ENCODE results near the gene PIGN.
A peak's percentile ranks its signal among the peaks of the same experiment; 100 is the strongest.
"Not testable (repeated sequence)": the region's sequence is repeated elsewhere in the genome, so short reads cannot be mapped to it uniquely, and the experiment has no call there.

The PIGN gene

DNA sequence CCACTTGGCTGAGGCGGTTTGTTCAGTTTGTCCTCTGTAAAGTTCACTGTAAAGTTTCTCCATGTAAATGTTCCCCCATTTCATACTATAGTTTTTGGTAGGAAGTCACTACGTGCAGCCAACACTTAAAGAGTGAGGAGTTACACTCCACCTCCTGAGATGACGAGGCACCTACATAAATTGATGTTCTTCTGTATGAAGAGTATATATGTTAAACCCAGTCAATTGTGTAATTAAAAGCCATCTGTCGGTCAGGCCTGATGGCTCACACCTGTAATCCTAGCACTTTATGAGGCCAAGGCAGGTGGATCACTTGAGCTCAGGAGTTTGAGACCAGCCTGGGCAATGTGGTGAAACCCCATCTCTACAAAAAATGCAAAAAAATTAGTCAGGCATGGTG lies 7.6 kb downstream of the PIGN start:
- DNase-seq, result no peak

GRCh38 chr18:62177271-62177670 lies 9.6 kb downstream of the PIGN start:
- no peak for DNase-seq

DNA sequence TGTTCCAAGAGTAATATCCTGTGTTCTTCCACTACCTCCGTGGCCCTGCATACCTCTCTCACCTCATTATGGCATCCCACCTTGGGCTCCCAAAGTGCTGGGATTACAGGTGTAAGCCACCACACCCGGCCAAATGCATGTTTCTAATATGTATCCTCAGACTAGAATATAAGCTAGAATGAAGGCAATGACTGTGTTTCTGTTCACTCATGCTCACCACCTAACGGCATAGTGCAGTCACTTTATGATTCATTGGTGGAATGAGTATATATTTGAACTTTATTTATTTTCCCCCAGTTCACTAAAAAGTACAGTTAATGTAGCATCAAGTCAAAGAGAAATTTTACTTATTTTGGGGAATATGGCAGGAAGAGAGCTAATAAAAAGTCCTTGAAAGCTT lies 11.3 kb downstream of the PIGN start:
- DNase-seq, result no peak

GRCh38 chr18:62172298-62172697 lies 14.6 kb downstream of the PIGN start:
- no peak for DNase-seq

GRCh38 chr18:62170857-62171256 lies 16.0 kb downstream of the PIGN start:
- DNase-seq, result no peak

DNA sequence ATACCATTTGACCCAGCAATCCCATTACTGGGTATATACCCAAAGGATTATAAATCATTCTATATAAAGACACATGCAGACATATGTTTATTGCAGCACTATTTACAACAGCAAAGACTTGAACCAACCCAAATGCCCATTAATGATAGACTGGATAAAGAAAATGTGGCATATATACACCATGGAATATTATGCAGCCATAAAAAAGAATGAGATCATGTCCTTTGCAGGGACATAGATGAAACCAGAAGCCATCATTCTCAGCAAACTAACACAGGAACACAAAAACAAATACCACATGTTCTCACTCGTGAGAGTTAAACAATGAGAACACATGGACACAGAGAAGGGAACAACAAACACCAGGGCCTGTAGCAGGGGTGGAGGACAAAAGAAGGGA lies 20.3 kb downstream of the PIGN start:
- not testable (repeated sequence) for DNase-seq

GRCh38 chr18:62165583-62165982 lies 21.3 kb downstream of the PIGN start:
- DNase-seq, result no peak

DNA sequence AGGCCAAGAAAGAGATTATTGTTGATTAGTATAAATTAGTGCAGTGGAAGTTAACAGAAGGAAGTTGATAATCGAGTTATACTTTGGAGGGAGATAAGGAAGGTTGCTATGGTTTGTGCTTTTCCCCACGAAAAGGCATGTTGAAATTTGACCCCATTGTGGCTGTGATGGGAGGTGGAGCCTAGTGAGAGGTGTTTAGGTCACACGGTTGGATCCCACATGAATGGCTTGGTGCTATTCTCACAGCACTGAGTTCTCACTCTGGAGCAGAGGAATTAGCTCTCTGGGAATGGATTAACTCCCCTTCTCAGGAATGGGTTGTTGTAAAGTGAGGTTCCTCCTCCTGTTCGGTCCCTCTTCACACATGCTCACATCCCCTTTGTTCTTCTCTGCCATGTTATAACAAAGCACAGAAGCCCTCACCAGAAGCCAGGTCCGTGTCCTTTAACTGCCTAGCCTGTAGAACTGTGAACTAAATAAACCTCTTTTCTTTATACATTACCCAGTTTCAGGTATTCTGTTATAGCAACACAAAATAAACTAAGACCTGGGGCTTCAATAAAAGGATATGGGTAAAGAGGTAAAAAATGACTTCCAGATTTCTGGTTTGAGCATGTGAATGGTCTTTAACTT lies 21.9 kb downstream of the PIGN start:
- no peak for DNase-seq

GRCh38 chr18:62164310-62164709 lies 22.5 kb downstream of the PIGN start:
- no peak for DNase-seq

GRCh38 chr18:62157843-62158242 lies 29.0 kb downstream of the PIGN start:
- no peak for DNase-seq

- DNase-seq, result no peak
Observed at GRCh38 chr18:62152844-62153243, 34.0 kb downstream of the PIGN start.

- DNase-seq, result no peak
Observed at GRCh38 chr18:62151068-62151771, 35.6 kb downstream of the PIGN start.

GRCh38 chr18:62144338-62144737 lies 42.5 kb downstream of the PIGN start:
- DNase-seq, result no peak

- no peak for DNase-seq
Observed at GRCh38 chr18:62140259-62140658, 46.6 kb downstream of the PIGN start.

DNA sequence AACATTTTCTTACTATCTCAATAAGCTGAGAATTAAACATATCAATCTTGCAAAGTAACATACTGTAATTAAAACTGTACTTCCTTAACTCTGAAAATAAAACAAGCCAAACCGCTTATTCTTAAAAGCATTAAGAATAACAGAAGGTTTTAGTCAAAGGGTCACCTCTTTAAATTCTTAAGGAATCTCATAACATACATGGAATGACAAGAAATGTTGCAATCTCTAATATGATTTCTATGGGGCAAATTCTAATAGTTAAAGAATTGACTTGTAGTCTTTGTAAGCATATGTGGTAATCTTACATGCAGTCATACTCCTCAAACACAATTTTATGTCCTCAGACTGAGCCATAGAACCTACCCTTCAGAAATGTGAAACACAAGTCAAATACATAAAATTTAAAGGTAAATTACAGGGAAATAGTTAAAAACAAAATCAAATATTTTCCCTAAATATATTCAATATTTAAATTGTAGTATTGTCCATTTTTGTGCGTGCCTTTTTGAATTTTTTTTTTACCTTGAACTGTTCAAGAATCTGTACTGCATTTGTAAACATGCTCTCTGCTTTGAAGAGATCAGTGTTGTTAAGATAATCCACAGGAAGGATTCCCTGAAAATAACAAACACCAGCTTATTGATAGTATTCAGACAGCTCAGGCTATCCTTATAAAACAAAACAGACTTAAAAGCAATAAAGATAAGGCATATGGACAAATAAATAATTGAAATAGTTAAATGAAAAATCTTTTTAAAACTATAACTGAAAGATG lies 48.2 kb downstream of the PIGN start:
- DNase-seq, result no peak

- peak; percentile 45 for DNase-seq
Observed at GRCh38 chr18:62131301-62131909, 55.5 kb downstream of the PIGN start.

DNA sequence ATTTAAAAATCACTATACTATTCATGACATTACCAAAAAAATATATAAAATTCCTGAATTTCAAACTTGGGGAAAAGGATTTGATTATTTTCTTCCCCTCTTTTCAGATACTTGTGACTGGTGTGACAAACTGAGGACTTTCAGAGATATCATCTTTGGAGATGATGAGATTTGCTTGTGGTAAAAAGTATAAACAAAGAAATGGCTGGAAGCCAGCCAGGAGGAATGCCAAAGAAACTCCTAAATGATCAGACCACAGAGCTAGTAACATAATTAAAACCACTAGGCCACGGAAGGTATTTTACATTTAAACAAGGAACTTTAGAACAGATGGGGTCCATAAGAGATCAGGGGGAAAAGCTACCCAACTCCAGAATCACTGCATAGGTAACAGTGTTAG lies 58.7 kb downstream of the PIGN start:
- no peak for DNase-seq

DNA sequence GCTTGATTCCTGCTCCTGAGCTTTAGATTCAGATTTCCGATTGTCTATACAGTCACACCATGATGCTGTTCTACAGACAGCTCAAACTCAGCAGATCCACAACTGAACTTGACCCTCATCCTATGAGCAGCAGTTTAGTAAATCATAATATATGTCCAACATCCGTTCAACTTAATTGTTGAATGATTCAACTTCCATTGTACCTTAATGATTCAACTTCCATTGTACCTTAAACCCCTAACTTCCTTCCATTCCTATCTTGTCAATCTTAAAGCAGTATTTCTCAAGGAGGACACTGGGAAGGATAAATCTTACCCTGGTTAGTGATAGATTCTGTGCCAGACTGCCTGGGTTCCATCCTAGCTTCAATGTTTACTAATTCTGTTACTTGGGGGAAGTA lies 60.1 kb downstream of the PIGN start:
- no peak for DNase-seq

- DNase-seq, result no peak
Observed at GRCh38 chr18:62125702-62126101, 61.2 kb downstream of the PIGN start.

GRCh38 chr18:62122330-62122729 lies 64.5 kb downstream of the PIGN start:
- DNase-seq, result no peak

- no peak for DNase-seq
Observed at GRCh38 chr18:62119884-62120283, 67.0 kb downstream of the PIGN start.

GRCh38 chr18:62118328-62118727 lies 68.5 kb downstream of the PIGN start:
- DNase-seq, result no peak

DNA sequence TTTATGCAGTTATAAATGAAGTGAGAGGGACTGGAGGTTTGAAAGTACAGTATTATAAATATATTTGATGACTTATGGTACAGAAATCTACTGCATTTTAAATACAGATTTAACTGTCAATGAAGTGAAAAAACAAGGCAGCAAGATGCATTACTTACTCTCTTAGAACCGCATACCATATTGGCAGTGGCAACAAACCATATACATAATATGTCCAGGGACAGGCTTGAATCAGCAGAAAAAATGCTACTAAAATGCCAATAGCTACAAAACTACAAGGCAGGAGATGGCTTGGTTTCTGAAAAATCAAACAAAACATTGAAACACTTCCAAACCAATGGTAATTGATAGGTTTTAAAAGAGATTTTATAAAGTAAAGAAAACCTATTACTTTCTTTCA lies 77.2 kb downstream of the PIGN start:
- DNase-seq, result no peak

DNA sequence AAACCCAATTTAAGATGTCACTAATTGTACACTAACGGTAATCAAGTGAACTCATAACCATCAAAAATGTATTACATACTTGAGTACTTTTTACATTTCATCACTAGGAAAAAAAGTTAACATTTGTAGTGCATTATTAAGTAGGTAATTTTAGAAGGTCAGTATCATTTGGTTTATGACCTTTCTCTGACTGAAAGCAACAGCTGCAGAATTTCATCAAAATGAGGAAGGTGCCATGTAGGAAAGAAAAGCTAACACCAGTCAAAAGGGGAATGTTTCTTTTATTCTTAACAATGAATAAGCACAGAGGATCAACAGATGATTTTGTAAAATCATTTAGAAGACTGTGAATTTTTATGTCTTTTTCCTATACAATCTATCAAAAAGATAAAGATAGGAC lies 79.0 kb downstream of the PIGN start:
- no peak for DNase-seq

Measured in T-helper 9 cell (primary cell).